Transverse colon (tissue), 4 donors: ENCODE results near the gene KDELR1. TPM values are rescaled to one million over a fixed set of nuclear protein-coding genes. Genes with fewer than 3 reads are reported as not detected.

Experiments
- DNase-seq: peaks from one replicate; pipeline ENCODE4 v3.0.0-alpha.2; 2019
- H3K27ac ChIP-seq, 4 donors: fragments of 200-600 bp; sonication (generic); 2 replicates each; pipeline ENCODE4 v1.5.1; 2016 to 2018; ENCODE audit warnings: inconsistent platforms in 4 of 4
- H3K27me3 ChIP-seq: fragments of 200-600 bp; sonication (generic); 2 replicates; pipeline ENCODE4 v1.5.1; 2017; ENCODE audit warnings: inconsistent platforms
- H3K36me3 ChIP-seq, 4 donors: fragments of 200-600 bp; sonication (generic); 2 replicates each; pipeline ENCODE4 v1.5.1; 2017 to 2019; ENCODE audit warnings: inconsistent platforms in 4 of 4
- H3K4me1 ChIP-seq, 4 donors: fragments of 200-600 bp; sonication (generic); 2 replicates each; pipeline ENCODE4 v1.5.1; 2017 to 2020; ENCODE audit warnings: inconsistent platforms in 4 of 4
- H3K4me3 ChIP-seq, 4 donors: fragments of 200-600 bp; sonication (generic); 1 replicate in 1 of 4; 2 replicates in 3 of 4; pipeline versions ENCODE4 v1.5.1 to v1.6.1; 2017 to 2019; ENCODE audit warnings: inconsistent platforms in 4 of 4
- H3K9me3 ChIP-seq, 2 donors: fragments of 200-600 bp; sonication (generic); 2 replicates each; pipeline ENCODE4 v1.5.1; 2017 to 2019; ENCODE audit warnings: inconsistent platforms in 2 of 2
- CTCF ChIP-seq, 5 experiments: fragments of 200-600 bp in 3 of 5; fragments of 450-650 bp in 2 of 5; sonication (generic) in 3 of 5; IDR thresholded peaks; 1 replicate in 2 of 5; 2 replicates in 3 of 5; pipeline ENCODE4 v1.5.1; 2016 to 2017; ENCODE audit warnings: antibody characterized with exemption in 5 of 5, inconsistent platforms in 3 of 5, mild to moderate bottlenecking in 2 of 5, moderate library complexity in 1 of 5
- EP300 ChIP-seq: sonication (generic); formaldehyde crosslinking; IDR thresholded peaks from one replicate; pipeline ENCODE4 v1.6.1; 2017; ENCODE audit warnings: antibody characterized with exemption, low read depth
- POLR2A ChIP-seq: fragments of 450-650 bp; IDR thresholded peaks from one replicate; pipeline ENCODE4 v1.6.1; 2016; ENCODE audit warnings: antibody characterized with exemption, mild to moderate bottlenecking, moderate library complexity
- POLR2AphosphoS5 ChIP-seq, 3 donors: sonication (generic); formaldehyde crosslinking; IDR thresholded peaks; one replicate each; pipeline ENCODE4 v1.6.1; 2016; ENCODE audit warnings: antibody characterized with exemption in 3 of 3
- WGBS, 2 donors: methylation state at CpG; one replicate each; pipeline ENCODE4 v1.1.5; 2018; ENCODE audit warnings: low coverage in 1 of 2; 5-methylcytosine and 5-hydroxymethylcytosine counted together
- in situ Hi-C, 4 donors: fragments of 200-750 bp; cut with MboI; loops; one replicate each; pipeline versions ENCODE4 v1.15.0 to v1.15.1; 2017; ENCODE audit warnings: low sequenced_read_pairs in 3 of 4, low pct_ligation_motif_present in 1 of 4, low pct_unique_long_range_greater_than_20kb in 1 of 4
- intact Hi-C: fragments of 100-400 bp; cut with DNase I; formaldehyde crosslinking; loops from one replicate; pipeline ENCODE4 v1.15.1; 2023; ENCODE audit warnings: low total_unique reads
- total RNA-seq, 4 donors: library from RNA; depleted of rRNA; stranded (reverse); fragments of >200 nt; gene quantifications; one replicate each; pipeline ENCODE4 v1.1.0, GENCODE V29; 2016

The KDELR1 gene
- total RNA-seq, 4 donors from 2014 or later = 80.6 to 146 (median 120) TPM

GRCh38 chr19:48332662-48333466, 58.5 kb downstream of the KDELR1 start:
- TF ChIP-seq POLR2AphosphoS5 (IDR thresholded peaks at IDR 0.05) (peak; percentile 90 to 97 (median 94)), EP300 (peak; percentile 43), CTCF (IDR thresholded peaks at IDR 0.05) (no peak), POLR2A (peak; percentile 89)
- peak; percentile 96 for DNase-seq
- H3K27ac ChIP-seq = peak overlapping the region; percentile 92 to 99 (median 94)
- H3K27me3 ChIP-seq = no peaks in the 10 kb centered on the region
- in situ Hi-C loops (no loop called here), intact Hi-C loops (no loop called here)
- peak overlapping the region; percentile 22 to 61 (median 42) for H3K4me3 ChIP-seq
- no peaks in the 10 kb centered on the region for H3K36me3 ChIP-seq
- H3K4me1 ChIP-seq = peaks cover 15 to 45% (median 39%) of the 10 kb centered on the region in 4 donors
- no peaks in the 10 kb centered on the region for H3K9me3 ChIP-seq
- WGBS, 2 donors = 0 to 1% methylated on average over 5 to 25 of the region's 25 CpGs

Other genes with a start within 250 kb of the KDELR1 start
- gene LIG1, start 221.2 kb downstream of the KDELR1 start, total RNA-seq = 10 to 100 TPM; 14.3 to 71.4 (median 26.8) TPM
- gene ZSWIM9, start 220.9 kb downstream of the KDELR1 start, total RNA-seq = 10 to 100 TPM in 1 of 4 donors, 1 to 10 TPM in 3; 3.3 to 24.7 (median 5.2) TPM
- 10 to 100 TPM; 13.1 to 48.4 (median 29.4) TPM for gene CARD8, start 135.6 kb downstream of the KDELR1 start, total RNA-seq
- not detected for gene ZNF114, start 121.5 kb downstream of the KDELR1 start, total RNA-seq
- gene EMP3, start 66.0 kb downstream of the KDELR1 start, total RNA-seq = 10 to 100 TPM in 3 of 4 donors, 1 to 10 TPM in 1; 5.2 to 14.3 (median 12.0) TPM
- gene TMEM143, start 27.6 kb downstream of the KDELR1 start, total RNA-seq = 10 to 100 TPM in 3 of 4 donors, 1 to 10 TPM in 1; 9.1 to 27.7 (median 15.2) TPM
- gene SYNGR4, start 27.2 kb downstream of the KDELR1 start, total RNA-seq = not detected
- gene GRIN2D, start 2.1 kb upstream of the KDELR1 start, total RNA-seq = 1 to 10 TPM in 1 of 4 donors, under 1 TPM in 2, not detected in 1; 0.32 to 3.8 (median 0.41) TPM
- gene GRWD1, start 54.4 kb upstream of the KDELR1 start, total RNA-seq = 10 to 100 TPM in 3 of 4 donors, 1 to 10 TPM in 1; 9.4 to 49.7 (median 13.6) TPM
- under 1 TPM in 2 of 4 donors, not detected in 2; 0.41 to 0.64 TPM for gene KCNJ14, start 64.0 kb upstream of the KDELR1 start, total RNA-seq
- 100 to 1,000 TPM in 2 of 4 donors, 10 to 100 TPM in 2; 61.1 to 410 (median 171) TPM for gene CYTH2, start 77.8 kb upstream of the KDELR1 start, total RNA-seq
- 1 to 10 TPM in 2 of 4 donors, under 1 TPM in 1, not detected in 1; 0.68 to 2.4 (median 1.1) TPM for gene LMTK3, start 120.3 kb upstream of the KDELR1 start, total RNA-seq
- under 1 TPM in 2 of 4 donors, not detected in 2; 0.32 to 0.41 TPM for gene SULT2B1, start 160.6 kb upstream of the KDELR1 start, total RNA-seq
- gene SPACA4, start 215.2 kb upstream of the KDELR1 start, total RNA-seq = not detected
- 100 to 1,000 TPM in 3 of 4 donors, 10 to 100 TPM in 1; 97.0 to 746 (median 203) TPM for gene FAM83E, start 223.5 kb upstream of the KDELR1 start, total RNA-seq
- 1,000 to 10,000 TPM; 1,394 to 2,260 (median 1,686) TPM for gene RPL18, start 227.6 kb upstream of the KDELR1 start, total RNA-seq
- 100 to 1,000 TPM in 1 of 4 donors, 10 to 100 TPM in 3; 41.8 to 185 (median 68.7) TPM for gene SPHK2, start 228.0 kb upstream of the KDELR1 start, total RNA-seq
- 10 to 100 TPM in 3 of 4 donors, 1 to 10 TPM in 1; 8.7 to 13.8 (median 11.6) TPM for gene DBP, start 245.8 kb upstream of the KDELR1 start, total RNA-seq